Renal cortical epithelial cell (primary cell): ENCODE measurements around the gene DNMT1. TPM values are rescaled to one million over a fixed set of nuclear protein-coding genes. Genes with fewer than 3 reads are reported as not detected.

Experiments used
- DNase-seq: peaks from one replicate; pipeline ENCODE4 v3.0.0-alpha.2; 2011; ENCODE audit warnings: low read depth
- total RNA-seq: library from RNA; depleted of rRNA; stranded (reverse); fragments of >200 nt; gene quantifications from 2 replicates; pipeline ENCODE4 v1.2.3, GENCODE V29; 2014

The DNMT1 gene
- total RNA-seq, 1 donor from 2014 or later, result 37.4 TPM

DNA sequence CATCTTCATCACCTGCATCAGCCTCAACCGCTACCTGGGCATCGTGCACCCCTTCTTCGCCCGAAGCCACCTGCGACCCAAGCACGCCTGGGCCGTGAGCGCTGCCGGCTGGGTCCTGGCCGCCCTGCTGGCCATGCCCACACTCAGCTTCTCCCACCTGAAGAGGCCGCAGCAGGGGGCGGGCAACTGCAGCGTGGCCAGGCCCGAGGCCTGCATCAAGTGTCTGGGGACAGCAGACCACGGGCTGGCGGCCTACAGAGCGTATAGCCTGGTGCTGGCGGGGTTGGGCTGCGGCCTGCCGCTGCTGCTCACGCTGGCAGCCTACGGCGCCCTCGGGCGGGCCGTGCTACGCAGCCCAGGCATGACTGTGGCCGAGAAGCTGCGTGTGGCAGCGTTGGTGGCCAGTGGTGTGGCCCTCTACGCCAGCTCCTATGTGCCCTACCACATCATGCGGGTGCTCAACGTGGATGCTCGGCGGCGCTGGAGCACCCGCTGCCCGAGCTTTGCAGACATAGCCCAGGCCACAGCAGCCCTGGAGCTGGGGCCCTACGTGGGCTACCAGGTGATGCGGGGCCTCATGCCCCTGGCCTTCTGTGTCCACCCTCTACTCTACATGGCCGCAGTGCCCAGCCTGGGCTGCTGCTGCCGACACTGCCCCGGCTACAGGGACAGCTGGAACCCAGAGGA, 80.6 kb downstream of the DNMT1 start:
- DNase-seq, result no peak

DNA sequence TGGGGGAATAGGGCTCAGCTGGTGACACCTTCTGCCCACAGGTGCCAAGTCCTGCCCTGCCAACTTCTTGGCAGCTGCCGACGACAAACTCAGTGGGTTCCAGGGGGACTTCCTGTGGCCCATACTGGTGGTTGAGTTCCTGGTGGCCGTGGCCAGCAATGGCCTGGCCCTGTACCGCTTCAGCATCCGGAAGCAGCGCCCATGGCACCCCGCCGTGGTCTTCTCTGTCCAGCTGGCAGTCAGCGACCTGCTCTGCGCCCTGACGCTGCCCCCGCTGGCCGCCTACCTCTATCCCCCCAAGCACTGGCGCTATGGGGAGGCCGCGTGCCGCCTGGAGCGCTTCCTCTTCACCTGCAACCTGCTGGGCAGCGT, 81.2 kb downstream of the DNMT1 start:
- DNase-seq, result no peak

DNA sequence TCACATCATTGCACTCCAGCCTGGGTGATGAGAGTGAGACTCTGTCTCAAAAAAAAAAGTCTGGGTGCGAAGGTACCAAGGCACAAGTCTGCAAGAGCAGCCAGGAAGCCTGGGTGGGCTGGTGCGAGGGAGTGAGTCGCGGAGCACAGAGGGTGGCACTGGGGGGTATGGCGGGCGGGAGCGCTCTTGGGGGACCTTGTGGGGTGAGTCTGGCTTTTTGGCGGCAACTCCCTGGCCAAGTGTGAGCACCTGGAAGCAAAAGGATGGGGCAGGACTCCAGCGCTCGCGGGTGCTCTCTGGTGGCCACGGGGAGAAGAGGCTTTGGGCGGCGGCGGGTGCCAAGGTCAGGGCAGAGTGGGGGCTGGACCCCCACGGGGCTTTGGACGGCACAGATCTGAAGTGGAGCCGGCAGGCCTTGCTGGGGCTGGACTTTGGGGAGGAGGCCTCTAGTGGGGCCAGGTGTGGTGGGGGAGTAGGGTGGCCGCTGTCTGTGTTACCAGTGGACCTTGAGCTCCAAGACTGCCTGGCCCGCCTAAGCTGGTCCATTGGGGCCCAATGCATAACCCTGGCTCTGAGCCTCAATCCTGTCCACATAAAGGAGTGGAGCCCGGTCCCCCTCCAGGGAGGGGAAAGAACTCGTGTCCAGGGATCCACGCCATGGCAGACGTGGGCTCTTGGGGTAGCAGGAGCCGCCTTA, 81.7 kb downstream of the DNMT1 start:
- DNase-seq, result no peak

DNA sequence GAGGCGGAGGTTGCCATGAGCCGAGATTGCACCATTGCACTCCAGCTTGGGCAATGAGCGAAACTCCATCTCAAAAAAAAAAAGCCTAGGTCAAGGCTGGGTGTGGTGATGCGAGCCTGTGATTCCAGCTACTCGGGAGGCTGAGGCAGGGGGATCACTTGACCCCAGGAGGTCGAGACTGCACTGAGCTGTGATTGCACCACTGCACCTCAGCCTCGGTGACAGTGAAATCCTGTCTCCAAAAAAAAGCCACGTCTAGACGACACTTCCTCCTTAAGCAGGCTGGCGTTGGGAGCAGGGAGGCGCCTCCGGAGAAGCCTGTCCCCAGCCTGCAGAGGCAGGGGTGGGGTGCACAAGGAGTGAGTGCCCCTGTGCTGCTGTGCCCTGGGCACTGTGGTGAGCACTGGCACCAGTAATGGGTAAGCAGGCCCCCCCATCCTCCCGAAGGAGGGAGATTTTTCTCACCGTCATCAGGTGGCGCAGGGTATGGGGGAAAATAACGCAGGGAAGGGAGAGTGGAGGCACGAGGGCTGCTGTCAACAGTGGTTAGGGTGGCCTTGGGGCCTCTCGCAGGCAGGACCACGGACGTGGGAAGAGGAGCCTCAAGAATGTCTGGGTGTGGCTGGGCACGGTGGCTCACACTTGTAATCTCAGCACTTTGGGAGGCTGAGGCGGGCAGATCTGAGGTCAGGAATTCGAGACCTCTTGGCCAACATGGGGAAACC, 82.6 kb downstream of the DNMT1 start:
- DNase-seq, result no peak

DNA sequence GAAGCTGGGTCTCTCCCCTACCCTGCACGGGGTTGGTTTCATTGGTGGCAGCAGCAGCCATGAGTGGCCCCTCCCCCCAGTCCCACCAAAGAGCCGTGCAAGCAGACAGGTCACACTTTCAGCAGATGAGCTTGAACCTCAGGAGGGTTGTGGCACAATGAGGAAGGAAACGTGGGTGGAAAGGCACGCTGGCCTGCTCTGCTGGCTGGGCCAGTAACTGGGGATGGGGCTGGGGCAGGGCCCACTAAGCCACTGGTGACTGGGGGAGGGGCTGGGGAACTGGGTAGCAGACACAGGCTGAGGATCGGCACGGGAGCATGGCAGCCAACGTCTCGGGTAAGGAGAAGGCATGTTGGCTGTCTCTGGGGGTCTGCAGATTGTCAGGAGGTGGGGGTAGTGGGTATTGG, 83.3 kb downstream of the DNMT1 start, which contains the start of gene P2RY11:
Gene P2RY11, plus strand, starts transcription at position 289 of the 407 bp plus-strand sequence. Its CDS starts 29 bp downstream, at position 318.
- DNase-seq, result no peak

DNA sequence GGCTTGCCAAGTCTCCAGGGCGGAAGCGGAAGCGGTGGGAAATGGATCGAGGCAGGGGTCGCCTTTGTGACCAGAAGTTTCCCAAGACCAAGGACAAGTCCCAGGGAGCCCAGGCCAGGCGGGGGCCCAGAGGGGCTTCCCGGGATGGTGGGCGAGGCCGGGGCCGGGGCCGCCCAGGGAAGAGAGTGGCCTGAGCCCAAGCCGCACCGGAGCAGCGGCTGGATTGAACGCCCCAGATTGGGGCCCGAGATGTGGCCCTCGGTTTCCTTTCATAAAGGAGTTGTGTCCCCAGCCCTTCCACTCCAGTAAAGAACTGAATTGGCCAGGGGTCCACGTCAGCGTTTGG, 83.8 kb downstream of the DNMT1 start:
- no peak for DNase-seq

DNA sequence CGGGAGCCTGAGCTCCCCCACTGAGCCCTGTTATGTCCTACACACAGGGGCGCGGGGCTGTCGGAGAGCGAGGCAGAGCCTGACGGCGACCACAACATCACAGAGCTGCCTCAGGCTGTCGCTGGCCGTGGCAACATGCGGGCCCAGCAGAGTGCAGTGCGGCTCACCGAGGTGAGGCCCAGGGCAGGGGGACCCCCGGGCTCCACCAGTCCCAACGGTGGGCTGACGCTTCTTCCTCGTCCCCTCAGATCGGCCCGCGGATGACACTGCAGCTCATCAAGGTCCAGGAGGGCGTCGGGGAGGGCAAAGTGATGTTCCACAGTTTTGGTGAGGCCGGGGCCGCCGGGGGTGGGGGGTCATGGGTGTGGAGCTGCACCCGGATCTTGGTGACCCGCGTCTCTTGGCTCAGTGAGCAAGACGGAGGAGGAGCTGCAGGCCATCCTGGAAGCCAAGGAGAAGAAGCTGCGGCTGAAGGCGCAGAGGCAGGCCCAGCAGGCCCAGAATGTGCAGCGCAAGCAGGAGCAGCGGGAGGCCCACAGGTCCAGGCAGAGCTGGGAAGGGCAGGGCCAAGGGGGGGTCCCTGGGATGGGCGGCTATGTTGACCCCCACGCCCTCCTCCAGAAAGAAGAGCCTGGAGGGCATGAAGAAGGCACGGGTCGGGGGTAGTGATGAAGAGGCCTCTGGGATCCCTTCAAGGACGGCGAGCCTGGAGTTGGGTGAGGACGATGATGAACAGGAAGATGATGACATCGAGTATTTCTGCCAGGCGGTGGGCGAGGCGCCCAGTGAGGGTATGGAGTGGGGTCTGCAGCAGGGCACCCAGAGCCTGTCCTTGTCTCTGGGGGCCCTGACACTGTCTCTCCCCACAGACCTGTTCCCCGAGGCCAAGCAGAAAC, 84.4 kb downstream of the DNMT1 start:
- DNase-seq, result no peak

DNA sequence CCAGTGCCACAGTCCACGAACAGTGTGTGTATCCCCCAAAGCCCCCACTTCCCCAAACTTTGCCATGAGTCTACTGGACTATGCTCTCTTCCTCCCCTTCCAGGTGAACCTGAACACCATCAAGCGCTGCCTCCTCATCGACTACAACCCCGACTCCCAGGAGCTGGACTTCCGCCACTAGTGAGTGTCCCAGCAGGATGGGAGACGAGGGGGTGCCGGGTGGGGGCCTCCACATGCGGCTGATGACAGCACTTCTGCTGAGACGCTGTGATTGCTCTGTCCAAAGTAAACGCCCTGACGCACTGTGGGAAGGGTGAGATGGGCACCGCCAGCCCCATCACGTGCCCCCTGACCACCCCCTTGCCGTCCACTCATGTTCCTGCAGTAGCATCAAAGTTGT, 85.2 kb downstream of the DNMT1 start:
- no peak for DNase-seq

DNA sequence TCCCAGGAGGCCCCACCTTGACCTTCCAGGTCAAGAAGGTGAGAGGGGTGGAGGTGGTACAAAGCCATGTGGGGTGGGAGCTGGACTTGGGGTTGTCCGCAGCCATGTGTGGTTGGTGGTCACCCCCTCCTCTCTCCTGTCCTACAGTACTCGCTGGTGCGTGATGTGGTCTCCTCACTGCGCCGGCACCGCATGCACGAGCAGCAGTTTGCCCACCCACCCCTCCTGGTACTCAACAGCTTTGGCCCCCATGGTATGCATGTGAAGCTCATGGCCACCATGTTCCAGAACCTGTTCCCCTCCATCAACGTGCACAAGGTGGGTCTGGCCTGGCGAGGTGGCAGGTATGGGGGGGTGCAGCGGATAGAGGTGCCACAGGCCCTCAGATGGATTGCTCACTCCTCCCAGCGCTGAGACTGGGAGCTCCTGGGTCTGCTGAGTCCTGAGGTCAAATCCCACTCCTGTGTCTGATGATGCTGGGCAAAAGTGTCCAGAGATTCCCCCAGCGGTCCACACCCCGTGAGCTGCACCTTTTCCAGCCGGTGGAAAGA, 86.9 kb downstream of the DNMT1 start:
- DNase-seq, result no peak

DNA sequence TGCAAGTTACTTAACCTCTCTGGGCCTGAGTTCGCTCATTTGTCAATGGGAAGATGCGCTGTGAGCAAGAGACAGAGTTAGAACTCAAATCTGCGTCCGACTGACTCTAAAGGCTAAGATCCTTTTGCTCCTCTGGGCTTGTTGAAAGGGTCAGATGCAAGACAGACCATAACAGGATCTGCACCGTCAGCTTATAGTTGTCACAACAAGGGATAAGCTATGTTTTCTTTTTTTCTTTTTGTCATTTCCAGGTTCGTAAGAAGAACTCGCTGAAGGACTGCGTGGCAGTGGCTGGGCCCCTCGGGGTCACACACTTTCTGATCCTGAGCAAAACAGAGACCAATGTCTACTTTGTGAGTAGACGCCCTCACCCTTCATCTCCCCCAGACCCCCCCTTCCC, 87.5 kb downstream of the DNMT1 start:
- DNase-seq, result no peak

DNA sequence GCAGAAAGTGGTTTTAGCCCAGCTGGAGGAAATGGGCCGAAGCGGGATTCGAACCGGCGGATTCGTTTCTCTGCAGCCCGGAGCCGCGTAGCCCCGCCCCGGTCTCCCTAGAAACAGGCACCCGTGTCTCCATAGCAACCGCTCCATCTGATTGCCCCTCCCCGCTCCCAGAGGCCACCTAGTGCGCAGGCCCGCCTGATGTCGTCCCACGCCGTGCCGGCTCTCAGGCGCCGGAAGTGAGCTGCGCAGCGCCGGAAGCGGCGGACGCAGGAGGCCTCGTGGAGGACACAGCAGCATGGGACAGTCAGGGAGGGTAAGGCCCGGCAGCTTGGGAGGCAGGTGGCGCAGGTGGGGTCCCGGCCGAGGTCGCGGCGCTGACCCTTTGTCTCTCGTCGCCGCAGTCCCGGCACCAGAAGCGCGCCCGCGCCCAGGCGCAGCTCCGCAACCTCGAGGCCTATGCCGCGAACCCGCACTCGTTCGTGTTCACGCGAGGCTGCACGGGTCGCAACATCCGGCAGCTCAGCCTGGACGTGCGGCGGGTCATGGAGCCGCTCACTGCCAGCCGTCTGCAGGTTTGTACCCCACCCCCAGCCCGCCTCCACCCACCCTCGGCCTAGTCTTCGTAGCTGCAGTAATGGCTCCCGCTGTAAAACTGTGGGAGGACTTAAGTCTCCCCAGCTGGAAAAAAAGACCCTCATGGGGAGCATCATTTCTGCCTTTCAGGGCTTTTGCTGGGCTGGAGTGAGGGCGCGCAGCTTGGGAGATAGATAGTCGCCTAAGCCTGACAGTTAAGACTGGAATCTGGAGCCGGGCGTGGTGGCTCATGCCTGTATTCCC, 88.4 kb downstream of the DNMT1 start, which contains the start of gene PPAN:
Gene PPAN, plus strand, starts transcription at position 263 of the 837 bp plus-strand sequence. Its CDS starts 33 bp downstream, at position 296.
- peak; percentile 90 for DNase-seq

DNA sequence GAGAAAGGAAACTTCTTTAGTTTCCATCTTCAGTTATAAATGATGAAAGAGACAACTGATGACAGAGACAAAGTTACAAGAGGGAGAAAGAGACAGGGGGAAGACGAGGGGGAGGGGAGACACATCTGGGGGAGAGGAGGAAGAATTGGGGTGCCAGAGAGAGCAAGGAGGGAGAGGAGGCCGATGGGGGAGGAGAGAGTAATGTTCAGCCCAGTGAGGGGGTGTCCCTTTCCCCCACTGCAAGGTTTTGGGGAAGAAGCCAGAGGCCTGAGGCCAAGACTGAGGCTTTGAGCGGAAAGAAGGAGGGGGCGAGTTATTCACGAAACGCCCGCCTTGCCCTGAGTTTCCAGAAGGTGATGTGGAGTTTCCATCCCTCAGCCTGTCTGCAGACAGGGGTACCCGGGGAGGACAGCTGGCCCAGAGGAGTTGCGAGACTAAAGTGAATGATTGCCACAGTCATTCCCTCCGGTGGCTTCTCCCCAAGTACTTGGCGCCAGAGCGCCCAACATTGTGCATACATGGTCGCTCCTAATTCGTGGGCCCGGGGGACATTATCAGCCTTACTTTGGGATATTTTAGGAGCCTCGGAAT, 89.1 kb downstream of the DNMT1 start:
- DNase-seq, result no peak

DNA sequence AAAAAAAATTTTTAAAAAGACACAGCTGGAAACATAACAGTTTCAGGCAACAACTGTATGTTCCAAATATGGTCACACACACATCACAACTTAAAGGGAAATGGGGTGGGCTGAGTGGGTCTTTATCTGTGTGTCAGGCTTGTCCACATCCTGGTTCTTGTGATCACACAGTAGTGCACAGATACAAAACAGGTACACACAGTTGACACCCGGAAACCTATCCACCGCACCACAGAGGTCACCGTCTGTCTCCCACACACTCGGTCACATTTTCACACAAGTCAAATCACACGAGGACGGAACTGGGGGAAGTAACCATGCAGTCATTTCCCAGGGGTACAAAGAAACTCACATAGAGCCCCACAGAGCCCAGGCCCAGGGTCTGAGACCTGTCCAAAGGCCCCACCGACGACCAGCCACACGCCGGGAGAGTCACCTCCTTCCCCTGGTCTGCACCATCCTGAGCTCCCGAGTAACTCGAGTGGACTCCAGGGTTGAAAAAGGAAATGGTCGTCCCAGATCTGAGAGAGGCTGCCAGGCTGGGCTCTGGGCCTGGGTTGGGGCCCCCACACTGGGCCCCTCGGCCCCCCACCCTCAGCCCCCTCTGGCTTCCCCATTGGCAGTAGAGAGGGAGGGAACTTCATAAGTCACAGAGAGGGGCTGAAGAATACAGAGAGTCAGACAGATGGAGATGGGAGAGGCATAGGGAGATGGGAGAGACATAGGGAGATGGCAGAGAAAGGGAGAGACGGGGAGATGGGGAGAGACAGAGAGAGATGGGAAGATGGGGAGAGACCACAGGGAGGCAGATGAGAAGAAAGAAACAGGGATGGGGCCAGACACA, 89.9 kb downstream of the DNMT1 start:
- DNase-seq, result no peak

DNA sequence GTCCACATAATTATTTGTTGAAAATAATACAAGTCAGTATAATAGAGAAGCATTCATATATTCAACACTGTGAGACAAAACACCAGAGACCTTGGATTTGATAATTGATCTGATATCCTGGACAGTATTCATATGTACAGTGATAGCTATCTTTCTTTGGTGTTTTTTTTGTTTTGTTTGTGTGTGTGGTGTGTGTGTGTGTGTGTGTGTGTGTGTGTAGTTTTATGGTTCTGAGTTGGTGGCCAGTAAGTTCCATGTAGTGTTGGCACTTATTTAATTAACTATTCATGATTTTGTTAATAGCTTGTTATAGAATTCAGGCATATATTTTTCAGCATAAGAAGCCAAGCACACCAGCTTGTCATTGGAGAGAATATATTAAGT, 90.6 kb downstream of the DNMT1 start:
- no peak for DNase-seq

DNA sequence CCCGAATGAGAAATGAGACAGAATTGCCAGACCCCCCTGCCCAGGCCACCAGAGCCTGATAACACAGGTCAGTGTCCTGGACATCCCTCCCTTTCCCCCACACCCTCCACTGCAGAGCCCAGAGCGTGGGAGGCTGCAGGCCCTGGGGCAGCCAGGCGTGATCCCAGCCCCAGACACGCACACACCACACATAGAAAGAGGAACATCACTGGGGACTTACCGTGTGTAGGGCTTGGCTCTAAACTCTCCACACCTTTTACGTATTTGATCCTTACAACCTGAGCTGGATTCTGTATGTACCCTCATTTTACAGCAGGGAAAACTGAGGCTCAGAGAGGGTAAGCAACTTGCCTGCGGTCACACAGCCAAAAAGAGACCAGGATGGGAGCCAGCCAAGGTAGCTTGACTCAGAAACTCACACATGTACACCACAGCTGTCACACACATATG, 91.9 kb downstream of the DNMT1 start:
- no peak for DNase-seq

DNA sequence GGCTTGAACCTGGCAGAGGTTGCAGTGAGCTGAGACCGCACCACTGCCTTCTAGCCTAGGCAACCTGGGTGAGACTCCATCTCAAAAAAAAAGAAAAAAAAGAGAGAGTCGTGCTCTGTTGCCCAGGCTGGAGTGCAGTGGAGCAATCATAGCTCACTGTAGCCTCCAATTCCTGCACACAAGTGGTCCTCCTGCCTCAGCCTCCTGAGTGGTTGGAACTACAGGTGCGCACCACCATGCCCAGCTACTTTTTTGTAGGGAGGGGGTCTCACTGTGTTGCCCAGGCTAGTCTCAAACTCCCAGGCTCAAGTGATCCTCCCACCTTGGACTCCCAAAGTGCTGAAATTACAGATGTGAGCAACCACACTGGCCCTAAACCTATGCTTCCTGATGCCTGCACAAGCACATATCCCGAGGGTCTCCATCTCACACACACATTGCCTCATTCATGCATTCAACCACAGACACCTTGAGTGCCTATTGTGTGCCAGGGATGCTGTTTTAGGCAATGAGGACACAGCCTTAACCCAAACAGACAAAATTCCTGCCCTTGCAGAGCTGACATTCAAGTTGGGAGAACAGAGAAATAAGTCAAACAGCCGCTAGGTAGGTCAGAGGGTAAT, 94.5 kb downstream of the DNMT1 start:
- DNase-seq, result no peak

DNA sequence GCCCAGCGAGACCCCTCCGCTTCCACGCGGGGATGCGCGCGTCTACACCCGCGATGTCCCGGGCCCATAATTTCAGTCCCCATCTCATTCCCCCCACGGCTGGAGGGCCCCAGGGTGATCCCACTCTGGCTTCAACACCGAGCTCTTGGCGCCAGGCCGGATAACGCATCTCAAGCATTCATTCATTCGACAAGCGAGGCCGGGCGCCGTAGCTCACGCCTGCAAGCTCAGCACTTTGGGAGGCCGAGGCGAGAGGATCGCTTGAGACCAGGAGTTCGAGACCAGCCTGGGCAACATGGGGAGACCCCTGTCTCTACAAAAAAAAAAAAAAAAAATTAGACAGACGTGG, 98.2 kb downstream of the DNMT1 start:
- DNase-seq, result no peak

DNA sequence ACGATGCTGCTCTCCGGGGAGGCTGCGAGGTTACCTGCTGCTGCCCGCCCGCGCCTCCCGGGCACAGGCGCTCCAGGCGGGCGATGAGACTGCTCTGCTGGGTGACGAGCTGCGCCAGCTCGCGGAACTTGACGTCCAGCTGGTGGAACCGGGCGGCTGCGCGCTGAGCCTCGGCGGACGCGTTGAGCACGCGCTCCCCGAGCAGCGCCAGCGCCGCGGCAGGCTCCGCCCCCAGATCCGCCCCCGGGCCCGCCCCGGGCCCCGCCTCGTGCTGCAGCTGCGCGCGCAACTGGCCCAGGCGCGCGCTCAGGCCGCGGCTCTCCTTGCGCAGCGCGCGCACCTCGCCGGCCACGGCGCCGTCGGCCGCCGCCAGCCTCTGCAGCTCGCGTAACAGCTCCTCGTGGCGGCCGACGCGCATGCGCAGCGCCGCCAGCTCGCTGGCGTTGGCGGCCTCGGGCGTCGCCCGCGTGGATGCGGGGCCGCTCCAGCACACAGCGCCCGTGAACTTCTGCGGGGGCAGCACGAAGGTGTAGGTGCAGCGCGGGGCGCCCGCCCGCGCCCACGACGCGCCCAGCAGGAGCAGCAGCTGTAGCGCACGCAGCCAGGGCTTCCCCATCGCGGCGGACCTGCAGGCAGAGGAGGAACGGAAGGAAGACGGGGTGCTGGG, 98.7 kb downstream of the DNMT1 start:
- DNase-seq, result peak; percentile 65
